OCI-LY1 (cell line): ENCODE measurements around the gene PRR14L.
"Not testable (repeated sequence)": the region's sequence is repeated elsewhere in the genome, so short reads cannot be mapped to it uniquely, and the experiment has no call there.

Source experiments
- CTCF ChIP-seq: fragments of 200-600 bp; sonication (generic), shearing (Covaris generic); IDR thresholded peaks from 2 replicates; pipeline ENCODE4 v1.5.1; 2017; ENCODE audit warnings: mild to moderate bottlenecking, antibody characterized with exemption, low read length, moderate library complexity, mixed read lengths
- EZH2 ChIP-seq: fragments of 200-600 bp; sonication (generic), shearing (Covaris generic); IDR thresholded peaks from 2 replicates; pipeline ENCODE4 v1.8.0; 2017; ENCODE audit warnings: borderline replicate concordance, mixed run types, mild to moderate bottlenecking, antibody characterized with exemption, low read length, moderate library complexity, mixed read lengths

- TF ChIP-seq EZH2, CTCF: not testable (repeated sequence)
These were observed 75.7 kb downstream of the PRR14L start for GRCh38 chr22:31674219-31674618.
